CD4-positive, alpha-beta T cell treated with Interleukin-21 for 1 hour (primary cell): ENCODE data around the gene ITGB7.

Source experiments
- DNase-seq: peaks from one replicate; pipeline ENCODE4 v3.0.0-alpha.2; 2020

Gene ITGB7

DNA sequence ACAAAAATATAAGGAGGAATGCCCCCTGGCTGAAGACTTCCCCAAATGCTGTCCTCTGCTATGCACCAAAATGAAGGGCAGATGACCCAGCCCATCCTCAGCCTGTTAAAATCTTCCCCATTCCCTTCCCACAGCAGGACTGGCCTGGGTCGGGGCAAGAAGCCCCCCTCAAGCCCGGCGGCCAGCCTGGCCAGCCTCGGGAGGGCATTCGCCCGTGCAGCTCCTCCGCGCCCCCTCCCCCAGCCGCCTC is 24.5 kb upstream of the ITGB7 start:
- DNase-seq, result no peak

DNA sequence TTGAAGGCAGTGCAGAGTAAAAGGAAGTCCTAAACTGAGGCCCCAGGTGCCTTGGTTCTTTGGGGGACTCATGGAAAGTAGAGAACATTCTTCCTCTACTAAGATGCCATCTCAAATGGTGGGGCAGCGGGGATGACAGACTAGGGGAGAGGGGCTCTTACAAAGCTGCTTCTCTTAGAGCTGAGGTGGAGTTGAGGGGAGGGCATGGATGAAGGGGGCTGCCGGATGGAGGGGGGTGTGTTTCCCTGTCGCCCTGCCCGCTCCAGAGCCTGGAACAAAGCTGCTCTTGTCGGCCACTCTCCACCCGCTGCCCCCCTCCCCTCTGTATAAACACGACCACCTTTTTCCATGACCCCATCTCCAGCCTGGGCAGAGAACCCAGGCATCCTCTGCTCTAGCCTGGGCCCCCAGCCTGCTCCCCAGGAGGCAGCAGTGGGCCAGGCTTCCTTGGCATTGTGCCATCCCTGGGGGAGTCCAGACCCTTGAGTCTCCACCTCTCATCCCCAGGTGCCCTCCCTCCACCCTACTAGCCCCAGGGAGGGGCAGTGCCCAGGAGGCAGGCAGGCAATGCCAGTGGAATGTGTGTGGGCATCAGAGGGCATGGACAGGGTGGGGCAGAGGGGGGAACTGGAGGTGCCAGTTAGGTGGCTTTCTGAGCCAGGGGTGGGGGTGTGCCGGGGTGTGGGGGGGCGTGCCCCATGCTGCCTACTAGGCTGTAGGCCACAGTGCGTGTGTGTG is 23.2 kb upstream of the ITGB7 start:
- DNase-seq, result no peak

DNA sequence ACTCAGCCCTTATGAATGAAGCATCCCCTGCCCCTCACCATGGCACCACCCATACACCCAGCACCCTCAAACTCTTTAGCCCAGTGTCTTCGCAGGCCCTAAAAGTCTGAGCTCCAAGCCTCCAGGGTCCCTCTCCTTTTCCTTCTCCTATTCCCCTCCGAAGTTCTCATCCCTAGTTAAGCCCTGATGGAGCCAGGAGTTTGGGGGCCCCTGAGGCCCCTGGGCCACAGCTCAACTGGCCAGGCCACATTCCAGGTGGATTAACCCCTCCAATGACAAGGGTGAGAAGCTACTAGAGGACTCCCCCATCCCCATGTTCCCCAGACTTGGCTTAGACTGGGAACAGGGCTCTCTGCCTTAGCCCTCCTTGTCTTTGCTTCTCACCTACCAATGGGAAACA is 22.4 kb upstream of the ITGB7 start:
- no peak for DNase-seq

DNA sequence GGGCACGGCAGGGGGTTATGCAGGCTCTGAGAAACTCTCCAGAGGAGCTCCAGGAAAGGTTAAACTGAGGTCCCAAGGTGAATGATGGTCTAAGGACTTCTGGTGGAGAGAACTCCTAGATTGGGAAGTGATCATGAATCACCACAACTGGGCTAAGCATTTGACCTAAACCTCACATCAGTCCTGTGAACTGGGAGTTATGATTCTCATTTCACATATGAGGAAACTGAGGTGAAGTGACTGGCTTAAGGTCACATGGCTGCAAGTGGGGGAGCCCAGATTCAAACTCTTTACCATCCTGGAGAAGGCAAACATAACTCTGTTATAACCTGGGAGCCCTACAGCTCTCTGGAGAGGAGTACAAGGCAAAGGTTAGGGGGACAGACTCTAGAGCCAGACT is 20.8 kb upstream of the ITGB7 start:
- DNase-seq, result no peak

DNA sequence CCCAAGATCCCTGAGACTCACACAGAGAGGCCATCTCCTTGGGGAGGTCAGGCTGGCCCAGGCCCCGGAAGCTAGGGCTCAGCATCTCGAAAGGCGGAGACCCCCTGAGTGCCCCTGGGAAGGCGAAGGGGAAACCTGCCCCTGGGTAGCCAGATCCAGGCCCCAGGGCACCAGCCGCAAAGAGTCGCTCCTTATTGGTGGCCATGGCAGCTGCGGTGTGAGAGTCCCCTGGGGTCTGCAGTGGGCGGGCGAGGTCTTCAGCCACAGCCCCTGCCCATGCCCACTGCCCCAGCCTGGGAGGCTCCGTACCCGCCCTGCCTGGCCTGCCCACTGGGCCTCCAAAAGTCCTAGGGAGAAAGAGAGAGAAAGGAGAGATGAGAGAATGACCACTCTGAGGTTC is 20.3 kb upstream of the ITGB7 start:
- no peak for DNase-seq

DNA sequence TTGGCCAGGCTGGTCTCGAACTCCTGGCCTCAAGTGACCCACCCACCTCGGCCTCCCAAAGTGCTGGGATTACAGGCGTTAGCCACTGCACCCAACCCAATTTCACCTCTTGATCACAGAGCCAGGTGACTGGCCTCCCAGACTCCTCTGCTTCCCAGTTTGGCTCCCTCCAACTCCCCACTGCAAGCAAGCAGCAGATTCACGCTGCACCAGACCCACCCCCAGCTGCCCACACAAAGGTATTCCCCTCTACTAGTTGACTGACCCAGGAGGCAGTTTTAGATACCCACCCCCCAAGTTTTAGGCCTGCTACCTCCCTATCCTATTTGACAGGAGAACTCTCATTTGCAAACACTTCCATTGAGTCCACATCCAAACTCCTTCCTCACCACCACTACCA is 19.8 kb upstream of the ITGB7 start:
- DNase-seq, result no peak

DNA sequence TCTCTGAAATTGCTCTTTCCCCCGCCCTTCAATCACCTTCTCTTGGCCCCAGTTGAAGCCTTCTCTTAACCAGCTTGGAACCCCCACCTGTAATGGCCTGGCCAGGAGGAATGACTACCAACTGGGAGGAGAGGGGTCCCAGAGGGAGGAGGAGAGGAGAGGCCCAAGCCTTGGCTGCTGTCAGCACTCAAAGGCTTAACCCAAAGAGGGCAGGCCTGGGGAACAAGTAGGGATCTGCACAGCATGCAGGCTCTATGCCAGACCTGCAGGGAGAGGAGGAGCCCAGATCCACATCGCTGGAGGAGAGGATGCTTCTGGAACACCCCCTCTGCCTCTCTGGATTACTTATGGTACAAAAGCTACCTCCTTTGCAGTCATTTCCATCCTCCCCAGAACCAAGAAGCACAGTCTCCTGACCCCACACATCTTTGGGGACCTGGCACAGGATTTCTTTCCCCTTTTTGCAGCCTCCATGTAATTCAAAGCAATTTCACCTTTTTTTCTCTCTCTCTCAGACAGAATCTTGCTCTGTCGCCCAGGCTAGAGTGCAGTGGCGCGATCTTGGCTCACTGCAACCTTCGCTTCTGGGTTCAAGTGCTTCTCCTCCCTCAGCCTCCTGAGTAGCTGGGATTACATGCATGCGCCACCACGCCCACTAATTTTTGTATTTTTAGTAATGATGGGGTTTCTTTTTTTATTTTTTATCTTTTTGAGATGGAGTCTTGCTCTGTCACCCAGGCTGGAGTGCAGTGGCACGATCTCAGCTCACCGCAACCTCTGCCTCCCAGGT is 18.8 kb upstream of the ITGB7 start:
- DNase-seq, result no peak

DNA sequence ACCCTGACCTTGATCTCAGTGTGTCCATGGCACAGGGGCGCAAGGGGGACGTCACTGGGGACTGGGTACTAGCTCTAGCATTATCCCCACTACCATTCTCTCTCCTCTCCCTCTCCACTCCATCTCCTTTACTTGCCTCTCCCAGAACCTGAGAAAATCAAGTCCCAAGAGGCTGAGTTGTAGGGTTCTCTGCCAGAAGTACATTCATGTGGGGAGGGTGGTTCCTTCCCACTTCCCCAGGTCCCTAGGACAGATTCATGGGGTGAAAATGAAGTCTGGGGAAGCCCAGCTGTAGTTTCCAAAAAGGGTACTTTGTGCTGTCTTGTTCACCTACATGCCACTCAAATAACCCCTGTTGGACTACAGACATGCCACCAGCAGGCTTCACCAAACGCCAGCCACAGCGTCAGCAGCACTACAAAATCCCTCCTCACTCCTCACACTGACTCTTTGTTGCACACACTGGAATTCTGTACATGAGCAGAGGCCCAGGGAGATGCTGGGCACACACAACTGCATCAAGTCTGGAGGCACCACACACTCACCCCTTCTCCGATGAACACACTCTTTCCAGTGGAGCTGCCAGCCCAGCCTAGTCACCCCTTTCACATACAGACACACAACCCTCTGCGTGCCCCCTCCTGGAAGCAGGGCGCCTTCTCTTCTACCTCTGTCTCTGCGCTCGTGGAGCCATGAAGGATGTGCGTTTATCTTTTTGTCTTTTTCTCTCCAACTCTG is 18.0 kb upstream of the ITGB7 start:
- DNase-seq, result no peak

DNA sequence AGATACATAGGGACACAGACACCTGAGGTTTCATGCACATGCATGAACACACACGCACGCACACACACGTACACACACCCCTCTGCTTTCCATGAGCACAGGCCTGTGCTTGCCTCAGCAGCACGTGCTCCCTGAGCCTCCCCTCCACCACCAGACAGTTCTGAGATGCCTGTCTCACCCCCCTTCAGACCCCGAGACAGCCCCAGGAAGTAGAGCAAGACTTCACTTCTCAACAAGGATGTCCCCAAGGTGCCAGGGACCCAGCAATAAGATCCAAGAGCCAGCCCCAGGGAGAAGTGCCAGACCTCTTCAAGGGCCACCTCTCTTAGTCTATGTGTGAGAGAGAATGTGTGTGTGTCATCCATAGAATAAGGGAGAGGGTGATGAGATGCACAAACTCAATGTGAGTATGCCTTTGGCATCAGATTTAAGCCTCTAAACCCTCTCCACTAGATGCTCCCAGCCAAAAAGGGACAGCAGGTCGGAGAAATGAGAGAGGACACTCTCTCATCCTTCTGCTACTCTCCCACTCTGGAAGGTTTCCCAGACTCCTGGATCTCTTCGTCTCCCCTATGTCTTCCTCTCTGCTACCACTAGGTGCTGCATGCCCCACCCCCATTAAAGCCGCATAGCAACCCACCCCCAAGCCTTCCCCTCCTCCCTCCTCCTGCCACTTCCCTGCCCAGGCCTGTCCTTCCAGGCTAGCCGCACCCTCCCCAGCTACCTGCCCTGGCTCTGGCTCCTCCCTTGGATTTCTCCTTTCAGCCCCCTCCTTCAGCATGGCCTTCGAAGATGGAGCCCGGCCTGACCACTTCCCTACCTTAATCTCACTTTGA is 17.2 kb upstream of the ITGB7 start:
- no peak for DNase-seq

DNA sequence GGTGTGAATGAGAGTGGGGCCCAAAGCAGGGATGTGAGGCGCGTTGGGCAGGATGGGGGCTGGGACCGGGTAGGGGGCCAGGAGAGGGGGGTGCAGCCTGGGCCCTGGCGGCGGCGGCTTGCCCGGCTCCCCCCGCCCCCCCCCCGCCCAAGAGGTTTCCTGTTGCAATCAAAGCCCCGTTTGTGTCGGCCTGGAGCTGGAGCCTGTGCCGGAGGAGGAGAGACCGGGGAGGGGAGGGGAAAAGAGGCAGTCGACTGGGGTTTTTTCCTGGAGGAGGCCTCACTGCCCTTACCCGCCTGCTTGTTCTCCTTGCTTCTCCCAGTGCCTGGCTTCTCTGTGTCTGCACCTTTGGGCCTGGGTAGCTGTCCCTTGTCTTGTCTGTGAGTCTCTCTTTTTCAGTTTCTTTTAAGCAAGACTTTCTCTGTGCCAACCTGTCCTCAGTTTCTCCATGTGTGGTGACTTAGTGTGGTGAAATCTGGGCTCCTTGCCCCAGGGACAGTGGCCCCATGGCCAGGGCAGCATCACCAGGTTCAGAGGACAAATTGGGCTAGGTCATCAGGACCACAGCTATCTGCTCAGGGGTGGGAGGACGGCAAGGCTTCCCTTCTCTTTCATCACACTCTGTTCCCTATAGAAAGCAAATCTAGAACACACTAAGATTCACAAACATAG is 16.5 kb upstream of the ITGB7 start:
- DNase-seq, result no peak

DNA sequence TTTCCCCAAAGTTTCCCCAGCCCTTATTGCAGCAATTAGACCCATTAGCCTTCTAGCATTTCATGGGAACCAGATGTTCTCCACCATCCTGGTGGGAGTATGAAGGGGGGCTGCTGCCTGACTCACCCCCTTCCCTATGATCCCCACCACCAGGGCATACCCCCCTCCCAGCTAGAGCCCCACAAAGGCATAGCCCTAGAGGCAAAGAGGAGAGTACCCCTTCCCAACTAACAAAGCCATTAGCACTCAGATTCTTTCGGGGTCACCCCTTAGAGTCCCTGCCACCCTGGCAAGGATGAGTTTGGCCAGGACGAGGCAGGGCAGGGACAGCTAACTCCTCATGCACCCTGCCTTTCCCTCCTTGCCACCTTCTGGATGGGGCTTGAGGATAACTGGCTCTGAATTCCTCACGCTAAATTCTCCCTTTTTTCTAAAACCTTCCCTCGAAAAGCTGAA is 15.8 kb upstream of the ITGB7 start:
- DNase-seq, result no peak

DNA sequence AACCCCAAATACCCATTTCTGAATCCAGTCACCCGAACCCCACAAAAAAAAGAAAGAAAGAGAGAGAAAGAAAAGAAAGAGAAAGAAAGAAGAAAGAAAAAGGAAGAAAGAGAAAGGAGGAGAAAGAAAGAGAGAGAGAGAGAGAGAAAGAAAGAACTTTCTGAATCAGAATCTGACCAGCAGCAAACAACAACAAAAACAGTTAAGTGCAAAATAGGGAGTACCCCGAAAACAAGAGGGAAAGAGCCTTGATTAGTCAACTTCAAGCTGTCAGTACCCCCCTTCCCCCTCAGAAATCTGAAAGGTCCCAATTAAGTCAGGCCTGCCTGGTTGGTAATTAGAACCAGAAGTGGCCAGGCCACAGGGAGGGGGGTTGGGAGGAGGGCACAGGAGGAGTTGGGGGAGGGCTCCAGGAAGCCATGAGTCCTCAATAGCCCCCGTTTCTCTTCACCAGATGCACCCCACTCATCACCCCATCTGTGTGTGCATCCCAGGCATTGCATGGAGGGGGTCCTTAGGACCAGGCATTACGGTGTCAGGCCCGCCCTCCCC is 15.2 kb upstream of the ITGB7 start:
- DNase-seq, result no peak

DNA sequence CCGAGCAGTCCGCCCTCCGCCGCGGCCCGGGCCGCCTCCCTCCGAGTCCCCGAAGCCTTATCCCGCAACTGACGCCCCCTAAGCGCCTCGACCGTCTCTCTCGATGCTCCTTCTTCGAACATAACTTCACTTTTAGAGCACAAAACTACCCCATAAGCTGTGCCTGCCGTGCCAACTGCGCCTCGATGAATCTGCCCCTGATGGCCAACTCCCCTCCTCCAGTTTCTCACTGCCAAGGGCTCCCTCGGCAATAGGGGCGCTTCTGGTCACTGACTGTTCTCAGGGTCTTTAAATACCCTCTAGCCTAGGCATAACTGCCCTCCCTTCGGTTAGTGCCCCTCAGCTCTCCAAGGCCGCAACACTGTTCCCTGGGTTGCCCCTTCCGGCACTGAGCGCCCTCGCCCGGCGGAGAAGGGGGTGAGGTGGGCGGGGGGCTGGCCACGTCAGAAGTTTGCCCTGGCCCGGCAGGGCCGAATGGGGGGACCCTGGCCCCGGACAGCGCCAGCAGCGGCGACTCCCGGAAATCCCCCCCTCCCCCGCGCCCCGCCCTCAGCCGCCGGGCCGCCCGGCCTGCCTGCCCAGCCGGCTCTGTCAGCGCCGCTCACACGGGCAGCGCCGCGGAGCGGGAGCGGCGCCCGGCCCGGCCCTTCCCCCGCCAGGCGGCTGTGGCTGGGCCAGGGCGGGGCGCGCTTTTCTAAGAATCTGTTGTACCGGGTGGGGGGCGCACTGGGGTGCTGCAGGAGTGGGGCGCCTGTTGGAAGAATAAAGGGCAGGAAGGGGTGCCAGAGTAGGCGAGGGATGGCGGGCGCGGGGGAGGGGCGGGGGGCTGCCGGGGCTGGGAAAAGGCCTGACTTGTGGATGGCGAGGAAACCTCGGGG is 14.4 kb upstream of the ITGB7 start:
- DNase-seq, result peak; percentile 66

DNA sequence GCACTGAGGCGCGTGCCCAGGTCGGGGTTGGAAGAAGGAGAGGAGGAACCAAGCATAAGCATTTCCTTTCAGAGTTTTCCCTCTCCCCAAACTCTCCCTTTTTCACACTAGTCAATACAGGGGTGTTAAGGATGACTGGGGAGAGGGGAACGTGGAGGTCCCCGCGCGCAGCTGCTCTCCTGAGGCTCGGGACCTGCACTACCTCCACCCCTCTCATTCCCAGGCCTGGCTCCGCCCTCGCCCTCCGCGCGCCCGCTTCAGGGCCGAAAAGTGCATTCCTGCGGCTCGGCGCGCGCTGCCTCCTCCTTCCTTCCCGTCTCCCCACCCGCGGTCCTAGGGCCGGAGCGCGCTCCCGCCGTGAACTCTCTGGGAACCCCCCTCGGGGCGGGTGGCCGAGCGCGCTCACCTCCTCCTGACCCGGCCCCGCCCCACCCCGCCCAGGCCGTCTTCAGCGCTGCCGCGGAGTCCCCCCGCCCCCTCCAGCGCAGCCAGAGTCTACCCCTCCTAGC is 13.7 kb upstream of the ITGB7 start:
- peak; percentile 84 for DNase-seq

DNA sequence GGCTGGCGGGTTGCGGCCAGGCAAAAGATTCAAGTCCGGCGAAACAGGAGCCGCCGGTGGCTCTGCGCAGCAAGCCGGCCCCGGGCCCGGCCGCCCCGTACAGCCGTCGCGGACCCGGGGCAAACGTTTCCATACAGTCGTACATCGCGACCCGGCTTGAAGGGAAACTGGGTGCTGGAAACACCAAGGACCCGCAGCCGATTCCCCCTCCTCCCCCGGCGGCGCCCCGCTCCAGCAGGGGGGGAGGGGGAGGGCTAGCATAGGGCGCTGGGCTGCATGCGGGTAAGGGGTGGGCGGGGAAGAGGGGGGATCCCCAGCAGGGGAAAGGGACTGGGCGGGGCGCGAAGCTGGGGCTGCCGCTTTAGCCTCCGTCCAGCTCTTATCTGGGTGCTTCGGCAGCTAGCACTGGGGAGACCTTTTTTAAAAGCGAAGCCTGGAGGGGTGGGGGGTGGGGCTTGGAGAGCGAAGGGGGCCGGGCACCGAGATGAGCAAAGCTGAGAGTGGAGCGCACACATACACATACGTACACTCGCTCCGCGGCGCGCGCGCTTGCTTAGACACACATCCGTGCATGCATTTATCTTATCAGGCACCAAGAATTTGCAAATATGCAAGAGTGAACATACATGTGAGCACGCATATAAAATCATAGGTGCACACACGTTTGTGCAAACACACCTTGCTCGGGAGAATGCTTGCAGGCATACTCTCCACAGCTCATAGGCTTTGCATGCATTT is 13.1 kb upstream of the ITGB7 start:
- peak; percentile 78 for DNase-seq

DNA sequence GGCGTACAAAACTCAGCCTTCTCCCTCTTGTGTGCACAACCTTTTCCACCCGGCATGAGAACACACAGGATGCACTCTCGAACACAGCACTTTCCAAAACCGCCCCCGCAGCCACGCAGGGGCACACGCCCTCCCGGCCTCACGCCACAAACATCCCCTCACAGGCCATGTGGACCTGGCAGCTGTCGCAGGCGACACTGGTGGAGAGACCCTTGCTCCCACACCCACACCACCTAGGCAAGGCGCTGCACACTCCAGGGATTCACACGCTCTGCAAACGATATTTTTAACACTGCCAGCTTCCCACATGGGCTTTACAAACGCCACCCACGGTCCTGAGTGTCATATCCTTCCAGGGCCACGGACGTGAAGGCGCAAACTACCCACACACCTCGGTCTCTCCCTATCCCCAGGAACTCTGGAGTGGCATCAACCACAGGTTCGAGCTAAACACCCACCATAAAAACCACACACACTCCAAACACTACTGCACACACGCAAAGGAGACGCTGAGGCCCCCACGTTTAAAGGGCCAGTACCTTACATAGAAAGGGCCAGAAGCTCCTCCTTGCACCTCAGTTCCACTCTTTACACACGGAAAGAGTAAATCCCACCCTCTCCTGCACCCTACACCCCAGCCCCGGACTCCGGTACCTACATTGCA is 12.4 kb upstream of the ITGB7 start:
- DNase-seq, result peak; percentile 45

DNA sequence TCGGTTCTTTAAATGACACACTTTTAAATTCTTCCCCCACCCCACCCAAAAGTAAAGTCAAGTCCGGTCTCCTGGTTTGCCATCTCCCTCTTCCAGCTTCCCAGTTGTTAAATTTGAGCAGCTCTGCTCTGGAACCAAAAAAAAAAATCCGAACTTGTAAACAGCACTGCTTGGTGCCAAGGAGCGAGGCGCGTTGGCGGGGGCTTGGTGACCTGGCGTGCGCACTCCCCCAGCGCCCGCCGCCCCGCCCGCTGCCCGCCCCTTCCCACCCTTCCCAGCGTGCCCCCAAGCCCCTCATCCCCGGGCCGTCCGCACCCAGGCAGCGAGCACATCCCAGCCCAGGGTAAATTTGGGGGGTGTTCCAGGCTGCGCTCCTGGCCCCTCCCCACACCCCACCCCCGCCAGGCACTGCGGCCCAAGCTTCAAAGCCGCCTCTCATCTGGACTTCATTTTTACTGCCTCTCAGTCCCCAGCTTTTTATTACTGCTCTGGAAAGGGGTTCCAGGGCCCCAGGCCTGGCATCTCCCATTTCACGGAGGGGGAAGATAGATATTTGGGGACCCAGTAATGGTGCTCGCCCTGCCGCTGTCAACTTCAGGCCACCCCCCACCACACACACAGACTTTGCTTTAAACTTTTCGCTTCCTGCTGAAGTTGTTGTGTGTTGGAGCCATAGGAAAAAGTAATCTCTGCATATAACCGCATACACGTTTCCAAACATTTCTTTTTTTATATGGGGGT is 11.7 kb upstream of the ITGB7 start:
- no peak for DNase-seq

DNA sequence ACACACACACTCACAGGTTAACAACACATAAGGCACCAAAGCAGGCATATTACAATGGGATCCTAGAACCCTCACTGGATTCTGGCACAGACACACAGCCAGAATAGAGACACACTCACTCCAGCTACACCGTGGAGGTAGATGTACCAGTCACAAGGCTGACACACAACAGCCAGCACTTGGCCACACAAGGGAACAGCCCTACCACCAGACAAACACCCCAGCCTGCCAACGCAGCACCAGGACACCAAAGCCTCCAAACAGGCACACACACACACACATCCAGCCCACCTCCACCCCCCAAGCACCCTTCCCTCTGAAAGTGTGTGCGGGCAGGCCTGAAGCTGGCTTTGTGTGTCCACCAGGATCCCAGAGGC is 10.9 kb upstream of the ITGB7 start:
- DNase-seq, result no peak
